Panc1 (cell line): ENCODE data around the gene SPEG. TPM values are rescaled to one million over a fixed set of nuclear protein-coding genes. Genes with fewer than 3 reads are reported as not detected.

ENCODE experiments used
- ATAC-seq: fragments of 200-7000 bp; cut with Tn5 transposase; 2 replicates; pipeline ENCODE4 v1.9.1; 2020; ENCODE audit warnings: mild to moderate bottlenecking, moderate library complexity
- BruUV-seq: library from RNA; stranded (reverse); fragments of 400-500 nt; replicated peaks from 2 replicates; lab custom pipeline; 2021; lab: Mats Ljungman, UMichigan
- CTCF ChIA-PET: fragments of 300-600 bp; sonication (Branson Sonifier 250); formaldehyde crosslinking; loops from one replicate; lab custom pipeline; 2022; ENCODE audit warnings: antibody characterized with exemption; lab: Charles Lee
- POLR2A ChIA-PET: fragments of 300-600 bp; sonication (Branson Sonifier 250); formaldehyde crosslinking; loops from one replicate; lab custom pipeline; 2022; ENCODE audit warnings: antibody characterized with exemption; lab: Charles Lee
- DNase-seq: peaks from one replicate; pipeline ENCODE4 v3.0.0-alpha.2; 2010; ENCODE audit warnings: low read depth, low spot score
- H3K27ac ChIP-seq: 2 replicates; pipeline ENCODE4 v1.5.1; 2011; ENCODE audit warnings: mild to moderate bottlenecking, low read length, inconsistent platforms
- H3K27me3 ChIP-seq: fragments of 200-500 bp; sonication (Bioruptor generic); 2 replicates; pipeline ENCODE4 v1.6.0; 2014; ENCODE audit warnings: low read length, inconsistent platforms; ENCODE audit not compliant: control insufficient read depth, insufficient read depth
- H3K36me3 ChIP-seq: fragments of 200-500 bp; sonication (Bioruptor generic); 2 replicates; pipeline ENCODE4 v1.5.1; 2014; ENCODE audit warnings: inconsistent platforms, mild to moderate bottlenecking, low read length, moderate library complexity; ENCODE audit not compliant: control insufficient read depth, insufficient read depth
- H3K4me1 ChIP-seq: 2 replicates; pipeline ENCODE4 v1.5.1; 2011; ENCODE audit warnings: inconsistent platforms, mild to moderate bottlenecking, low read length, moderate library complexity; ENCODE audit not compliant: control insufficient read depth, insufficient read depth
- H3K4me3 ChIP-seq, 2 experiments: 2 replicates each; pipeline ENCODE4 v1.5.1; 2011 to 2012; ENCODE audit warnings: low read depth in 2 of 2, low read length in 2 of 2, mild to moderate bottlenecking in 2 of 2, inconsistent platforms in 1 of 2, moderate library complexity in 1 of 2
- H3K9me3 ChIP-seq: fragments of 200-500 bp; sonication (Bioruptor generic); 2 replicates; pipeline ENCODE4 v1.5.1; 2014; ENCODE audit warnings: low read depth, mild to moderate bottlenecking, inconsistent platforms, low read length, moderate library complexity; ENCODE audit not compliant: control insufficient read depth, insufficient read depth
- CTCF ChIP-seq: fragments of 450-650 bp; IDR thresholded peaks from 2 replicates; pipeline ENCODE4 v1.5.1; 2017; ENCODE audit warnings: mild to moderate bottlenecking
- POLR2AphosphoS5 ChIP-seq: IDR thresholded peaks from 2 replicates; pipeline ENCODE4 v1.6.1; 2012; ENCODE audit warnings: mild to moderate bottlenecking, low read depth, low read length, moderate library complexity
- REST ChIP-seq, 2 experiments: IDR thresholded peaks; 2 replicates each; pipeline ENCODE4 v1.6.1; 2011 to 2012; ENCODE audit warnings: low read depth in 2 of 2, control low read depth in 1 of 2, low read length in 1 of 2, mild to moderate bottlenecking in 1 of 2, moderate library complexity in 1 of 2; ENCODE audit not compliant: insufficient read depth in 1 of 2
- SIN3A ChIP-seq: IDR thresholded peaks from 2 replicates; pipeline ENCODE4 v1.6.1; 2012; ENCODE audit warnings: low read depth, mild to moderate bottlenecking, low read length, moderate library complexity, borderline replicate concordance; ENCODE audit not compliant: insufficient read depth
- TCF7L2 ChIP-seq: IDR thresholded peaks from 2 replicates; pipeline ENCODE4 v1.6.1; 2011; ENCODE audit warnings: mild to moderate bottlenecking, low read depth, low read length, inconsistent platforms
- in situ Hi-C: cut with HindIII; loops from 2 replicates; pipeline ENCODE4 v1.10.0; 2016; ENCODE audit warnings: low sequenced_read_pairs, low pct_unique_long_range_greater_than_20kb
- intact Hi-C: fragments of 100-400 bp; cut with micrococcal nuclease; formaldehyde crosslinking; loops from one replicate; pipeline ENCODE4 v1.10.0; 2022; ENCODE audit not compliant: unreplicated experiment
- total RNA-seq: library from RNA; stranded (reverse); gene quantifications from one replicate; pipeline ENCODE4 v1.2.1, GENCODE V29; 2021; ENCODE audit not compliant: unreplicated experiment

The SPEG gene
- total RNA-seq, 1 experiment from 2014 or later: 3.4 TPM

- no peak overlapping the region for H3K4me3 ChIP-seq
- no peak for DNase-seq
- ATAC-seq: no peak
- peaks cover 11% of the 10 kb centered on the region for H3K4me1 ChIP-seq
- intact Hi-C loops (no loop called here), in situ Hi-C loops (no loop called here)
- H3K36me3 ChIP-seq: no peaks in the 10 kb centered on the region
- no peak for TF ChIP-seq TCF7L2
- TF ChIP-seq CTCF: no peak
- TF ChIP-seq POLR2AphosphoS5: no peak
- no peak for TF ChIP-seq REST (IDR thresholded peaks at IDR 0.05; ENCODE audit: insufficient read depth in 1 of 2, low read depth in 2 of 2, low read length in 1 of 2)
- TF ChIP-seq SIN3A: no peak
- POLR2A ChIA-PET: no interaction called here
- H3K27me3 ChIP-seq: no peaks in the 10 kb centered on the region
- CTCF ChIA-PET: no interaction called here
- no TSS peak for BruUV-seq
- no peaks in the 10 kb centered on the region for H3K9me3 ChIP-seq
- no peak overlapping the region for H3K27ac ChIP-seq
Measured at GRCh38 chr2:219505585-219505984, 70.9 kb downstream of the SPEG start.

GRCh38 chr2:219506153-219506801, 71.6 kb downstream of the SPEG start:
- in situ Hi-C loops: no loop called here
- DNase-seq (no peak), ATAC-seq (no peak)
- CTCF ChIA-PET: interaction anchor here (0.7 kb wide), 1 partner anchor 109 kb away, joined by 3 read pairs; no protein-coding TSS in a partner anchor
- TF ChIP-seq REST (IDR thresholded peaks at IDR 0.05; ENCODE audit: insufficient read depth in 1 of 2, low read depth in 2 of 2, low read length in 1 of 2) (no peak), TCF7L2 (no peak), SIN3A (no peak), POLR2AphosphoS5 (no peak), CTCF (no peak)
- Histone ChIP-seq H3K4me1 (peaks cover 12% of the 10 kb centered on the region), H3K27ac (no peak overlapping the region), H3K27me3 (no peaks in the 10 kb centered on the region), H3K36me3 (no peaks in the 10 kb centered on the region), H3K9me3 (no peaks in the 10 kb centered on the region), H3K4me3 (no peak overlapping the region)
- no TSS peak for BruUV-seq
- intact Hi-C loops: no loop called here
- POLR2A ChIA-PET: interaction anchor here (0.6 kb wide), 1 partner anchor 8 kb away, joined by 3 read pairs; the partner anchor contains the start of gene GMPPA
